Osteoblast (primary cell): Measurements from ENCODE around the gene LCT. TPM values are rescaled to one million over a fixed set of nuclear protein-coding genes. Genes with fewer than 3 reads are reported as not detected.

Experiments used
- DNase-seq: peaks from one replicate; pipeline ENCODE4 v3.0.0; 2011; ENCODE audit warnings: low spot score, mixed read lengths; ENCODE audit not compliant: insufficient read length; ENCODE audit errors: missing footprints
- H2AFZ ChIP-seq: 2 replicates; pipeline ENCODE4 v1.6.0; 2011; ENCODE audit warnings: mild to moderate bottlenecking, low read length
- H3K27ac ChIP-seq: 2 replicates; pipeline ENCODE4 v1.5.1; 2011; ENCODE audit warnings: mild to moderate bottlenecking, low read depth, low read length, moderate library complexity
- H3K27me3 ChIP-seq: 2 replicates; pipeline ENCODE4 v1.6.0; 2012; ENCODE audit warnings: mild to moderate bottlenecking, control low read depth, inconsistent platforms, low read length, moderate library complexity; ENCODE audit not compliant: insufficient read depth
- H3K36me3 ChIP-seq: 2 replicates; pipeline ENCODE4 v1.5.1; 2011; ENCODE audit warnings: mild to moderate bottlenecking, low read length, control low read depth, moderate library complexity; ENCODE audit not compliant: insufficient read depth
- H3K4me1 ChIP-seq: 2 replicates; pipeline ENCODE4 v1.5.1; 2011; ENCODE audit warnings: mild to moderate bottlenecking, low read length, control low read depth, moderate library complexity; ENCODE audit not compliant: insufficient read depth
- H3K4me2 ChIP-seq: 2 replicates; pipeline ENCODE4 v1.6.0; 2011; ENCODE audit warnings: mild to moderate bottlenecking, low read length; ENCODE audit not compliant: insufficient read depth
- H3K4me3 ChIP-seq: fragments of 200-600 bp; sonication (generic); 3 replicates; pipeline ENCODE4 v1.5.1; 2012; ENCODE audit warnings: mild to moderate bottlenecking, low read length, inconsistent platforms; ENCODE audit not compliant: insufficient read depth
- H3K79me2 ChIP-seq: 2 replicates; pipeline ENCODE4 v1.6.0; 2012; ENCODE audit warnings: mild to moderate bottlenecking, low read length, control low read depth, inconsistent platforms; ENCODE audit not compliant: insufficient read depth
- H3K9me3 ChIP-seq: 2 replicates; pipeline ENCODE4 v1.5.1; 2011; ENCODE audit warnings: low read depth, low read length, control low read depth
- H4K20me1 ChIP-seq: 2 replicates; pipeline ENCODE4 v1.6.0; 2012; ENCODE audit warnings: mild to moderate bottlenecking, low read length, control low read depth; ENCODE audit not compliant: insufficient read depth
- CTCF ChIP-seq: IDR thresholded peaks from 2 replicates; pipeline ENCODE4 v1.5.1; 2011; ENCODE audit warnings: mild to moderate bottlenecking, low read depth, low read length, moderate library complexity; ENCODE audit errors: extremely low read depth
- total RNA-seq: library from RNA; depleted of rRNA; stranded (reverse); fragments of >200 nt; gene quantifications from 2 replicates; pipeline ENCODE4 v1.2.3, GENCODE V29; 2012

The LCT gene
- total RNA-seq, 1 donor, result under 0.01 TPM

GRCh38 chr2:135850892-135851668, 14.1 kb upstream of the LCT start:
- Histone ChIP-seq H3K79me2 (no peaks in the 10 kb centered on the region), H2AFZ (no peak overlapping the region), H3K9me3 (no peaks in the 10 kb centered on the region), H3K4me3 (no peak overlapping the region), H3K27me3 (no peaks in the 10 kb centered on the region), H3K4me2 (no peak overlapping the region), H3K4me1 (no peaks in the 10 kb centered on the region), H4K20me1 (no peaks in the 10 kb centered on the region), H3K27ac (no peak overlapping the region), H3K36me3 (peaks cover 15% of the 10 kb centered on the region)
- no peak for TF ChIP-seq CTCF
- DNase-seq, result no peak

GRCh38 chr2:135849087-135849486, 12.1 kb upstream of the LCT start:
- DNase-seq, result no peak
- Histone ChIP-seq H3K27ac (no peak overlapping the region), H3K4me2 (no peak overlapping the region), H2AFZ (no peak overlapping the region), H3K79me2 (no peaks in the 10 kb centered on the region), H3K9me3 (no peaks in the 10 kb centered on the region), H3K4me3 (no peak overlapping the region), H3K36me3 (peaks cover 18% of the 10 kb centered on the region), H4K20me1 (no peaks in the 10 kb centered on the region), H3K4me1 (no peaks in the 10 kb centered on the region), H3K27me3 (no peaks in the 10 kb centered on the region)
- TF ChIP-seq CTCF, result no peak

GRCh38 chr2:135845997-135846396, 9.0 kb upstream of the LCT start:
- Histone ChIP-seq H3K4me3 (no peak overlapping the region), H3K36me3 (peaks cover 18% of the 10 kb centered on the region)
- TF ChIP-seq CTCF, result no peak

GRCh38 chr2:135845257-135845656, 8.3 kb upstream of the LCT start:
- H4K20me1 ChIP-seq, result no peaks in the 10 kb centered on the region
- no peak overlapping the region for H3K27ac ChIP-seq
- no peaks in the 10 kb centered on the region for H3K79me2 ChIP-seq
- no peak overlapping the region for H2AFZ ChIP-seq
- DNase-seq, result no peak
- no peak overlapping the region for H3K4me3 ChIP-seq
- no peak for TF ChIP-seq CTCF
- H3K4me1 ChIP-seq, result peaks cover 24% of the 10 kb centered on the region
- no peaks in the 10 kb centered on the region for H3K27me3 ChIP-seq
- peaks cover 17% of the 10 kb centered on the region for H3K36me3 ChIP-seq
- H3K4me2 ChIP-seq, result no peak overlapping the region
- H3K9me3 ChIP-seq, result no peaks in the 10 kb centered on the region

More at GRCh38 chr2:135845997-135846396, 9.0 kb upstream of the LCT start:
- DNase-seq, result no peak
- peaks cover 17% of the 10 kb centered on the region for H3K4me1 ChIP-seq
- H3K4me2 ChIP-seq, result no peak overlapping the region
- H3K79me2 ChIP-seq, result no peaks in the 10 kb centered on the region
- H3K27ac ChIP-seq, result no peak overlapping the region
- H3K27me3 ChIP-seq, result no peaks in the 10 kb centered on the region
- no peaks in the 10 kb centered on the region for H4K20me1 ChIP-seq
- H2AFZ ChIP-seq, result no peak overlapping the region
- no peaks in the 10 kb centered on the region for H3K9me3 ChIP-seq
